ENCODE data around the gene S100A1.

- TF ChIP-seq CTCF (conservative IDR thresholded peaks at IDR 0.05) (no peak), EZH2 (IDR thresholded peaks at IDR 0.05; ENCODE audit: low read depth) (no peak)
These were observed 51.3 kb downstream of the S100A1 start for GRCh38 chr1:153679337-153680119.

All from PC-9 (cell line).